CD14-positive monocyte (primary cell): ENCODE data around the gene EXOC6. TPM values are rescaled to one million over a fixed set of nuclear protein-coding genes. Genes with fewer than 3 reads are reported as not detected.

Experiments
- DNase-seq, 3 donors: peaks; one replicate each; pipeline ENCODE4 v3.0.0-alpha.2; 2011 to 2022
- H2AFZ ChIP-seq: 2 replicates; pipeline ENCODE4 v1.6.0; 2012; ENCODE audit warnings: mild to moderate bottlenecking, low read depth, low read length, inconsistent platforms; ENCODE audit not compliant: insufficient read depth, poor library complexity, severe bottlenecking
- H3K27ac ChIP-seq, 2 donors: 1 replicate in 1 of 2; 2 replicates in 1 of 2; pipeline ENCODE4 v1.5.1; 2012 to 2013; ENCODE audit warnings: low read length in 2 of 2, control low read depth in 1 of 2, inconsistent platforms in 1 of 2, low read depth in 1 of 2, mild to moderate bottlenecking in 1 of 2
- H3K27me3 ChIP-seq, 2 donors: one replicate each; pipeline versions ENCODE4 v1.6.0 to v1.6.1; 2011 to 2013; ENCODE audit warnings: low read length in 2 of 2; ENCODE audit not compliant: control insufficient read depth in 2 of 2, insufficient read depth in 2 of 2
- H3K36me3 ChIP-seq, 2 donors: replicated peaks in 1 of 2; 1 replicate in 1 of 2; 2 replicates in 1 of 2; pipeline versions ENCODE4 v1.5.1 to v1.6.1; 2012 to 2013; ENCODE audit warnings: low read length in 2 of 2, control low read depth in 1 of 2, inconsistent platforms in 1 of 2, mild to moderate bottlenecking in 1 of 2; ENCODE audit not compliant: insufficient read depth in 2 of 2, control insufficient read depth in 1 of 2
- H3K4me1 ChIP-seq, 2 donors: 1 replicate in 1 of 2; 2 replicates in 1 of 2; pipeline versions ENCODE4 v1.5.1 to v1.6.1; 2012 to 2013; ENCODE audit warnings: low read length in 2 of 2, control low read depth in 1 of 2, inconsistent platforms in 1 of 2, mild to moderate bottlenecking in 1 of 2, moderate library complexity in 1 of 2; ENCODE audit not compliant: insufficient read depth in 2 of 2, control insufficient read depth in 1 of 2
- H3K4me2 ChIP-seq: replicated peaks from 2 replicates; pipeline ENCODE3; 2012; ENCODE audit warnings: low read length, moderate library complexity, mild to moderate bottlenecking; ENCODE audit not compliant: poor library complexity, severe bottlenecking; ENCODE audit errors: extremely low read depth
- H3K4me3 ChIP-seq, 3 experiments: fragments of 200-600 bp in 1 of 3; sonication (generic) in 1 of 3; replicated peaks in 1 of 3; 1 replicate in 2 of 3; 2 replicates in 1 of 3; pipeline ENCODE4 v1.5.1; 2011 to 2013; ENCODE audit warnings: low read length in 3 of 3, mild to moderate bottlenecking in 3 of 3, control low read depth in 2 of 3, low read depth in 2 of 3, inconsistent platforms in 1 of 3, moderate library complexity in 1 of 3
- H3K79me2 ChIP-seq: 2 replicates; pipeline ENCODE4 v1.6.0; 2012; ENCODE audit warnings: mild to moderate bottlenecking, control low read depth, inconsistent platforms, low read length, moderate library complexity; ENCODE audit not compliant: insufficient read depth
- H3K9ac ChIP-seq: 2 replicates; pipeline ENCODE4 v1.6.0; 2017; ENCODE audit warnings: low read length, mild to moderate bottlenecking; ENCODE audit not compliant: insufficient read depth, poor library complexity, severe bottlenecking
- H3K9me3 ChIP-seq, 2 donors: replicated peaks in 1 of 2; 1 replicate in 1 of 2; 2 replicates in 1 of 2; pipeline versions ENCODE4 v1.5.1 to v1.6.1; 2012 to 2013; ENCODE audit warnings: low read length in 2 of 2, control low read depth in 1 of 2; ENCODE audit not compliant: control insufficient read depth in 1 of 2, insufficient read depth in 1 of 2
- H4K20me1 ChIP-seq: 2 replicates; pipeline ENCODE4 v1.6.0; 2012; ENCODE audit warnings: mild to moderate bottlenecking, low read length, control low read depth, moderate library complexity; ENCODE audit not compliant: insufficient read depth
- H3K27ac Mint-ChIP-seq, 7 donors: one replicate each; pipeline ENCODE4 v1.8.0; 2020; ENCODE audit warnings: mild to moderate bottlenecking in 7 of 7, mixed read lengths in 7 of 7, moderate library complexity in 6 of 7, inconsistent platforms in 2 of 7
- H3K27me3 Mint-ChIP-seq, 3 donors: one replicate each; pipeline ENCODE4 v1.8.0; 2021 to 2022; ENCODE audit warnings: low read depth in 3 of 3, mild to moderate bottlenecking in 3 of 3, mixed read lengths in 3 of 3, moderate library complexity in 3 of 3, inconsistent platforms in 1 of 3
- H3K36me3 Mint-ChIP-seq, 2 donors: one replicate each; pipeline ENCODE4 v1.8.0; 2020; ENCODE audit warnings: mixed read lengths in 2 of 2, inconsistent platforms in 1 of 2, mild to moderate bottlenecking in 1 of 2
- H3K4me1 Mint-ChIP-seq: one replicate; pipeline ENCODE4 v1.8.0; 2020; ENCODE audit warnings: mild to moderate bottlenecking, mixed read lengths
- H3K4me3 Mint-ChIP-seq, 2 donors: one replicate each; pipeline ENCODE4 v1.8.0; 2020; ENCODE audit warnings: mild to moderate bottlenecking in 2 of 2, mixed read lengths in 2 of 2, moderate library complexity in 1 of 2
- H3K9me3 Mint-ChIP-seq, 7 donors: one replicate each; pipeline ENCODE4 v1.8.0; 2020 to 2022; ENCODE audit warnings: mixed read lengths in 7 of 7, mild to moderate bottlenecking in 6 of 7, moderate library complexity in 6 of 7, inconsistent platforms in 2 of 7
- CTCF ChIP-seq: fragments of 200-600 bp; IDR thresholded peaks from one replicate; pipeline ENCODE4 v1.8.0; 2022; ENCODE audit warnings: antibody characterized with exemption, mild to moderate bottlenecking
- WGBS: methylation state at CpG from one replicate; pipeline ENCODE4 v1.1.5; 2013; ENCODE audit warnings: missing lambda C conversion rate; ENCODE audit not compliant: insufficient coverage; 5-methylcytosine and 5-hydroxymethylcytosine counted together
- intact Hi-C, 2 donors: fragments of 100-400 bp; cut with micrococcal nuclease; formaldehyde crosslinking; loops; one replicate each; pipeline versions ENCODE4 v1.15.0 to v1.15.1; 2023
- polyA plus RNA-seq, 3 donors: library from polyadenylated mRNA; depleted of rRNA in 1 of 3; unstranded in 2 of 3; stranded (reverse) in 1 of 3; fragments of 300-500 nt in 2 of 3; fragments of >200 nt in 1 of 3; fragmentation: Illumina TruSeq in 2 of 3; gene quantifications; 1 replicate in 2 of 3; 2 replicates in 1 of 3; pipeline ENCODE4 v1.2.3, GENCODE V29; 2012 to 2021

The EXOC6 gene
- polyA plus RNA-seq, 3 donors: 7.5 to 9.6 (median 8.3) TPM

- no peak overlapping the region for H3K4me3 ChIP-seq
- no peaks in the 10 kb centered on the region for H3K4me1 ChIP-seq
- no peaks in the 10 kb centered on the region for H3K27me3 ChIP-seq
- H3K27me3 Mint-ChIP-seq: no peaks in the 10 kb centered on the region
- no peak overlapping the region for H3K4me2 ChIP-seq
- no peak for TF ChIP-seq CTCF
- no peak overlapping the region for H3K27ac ChIP-seq
- no peak overlapping the region for H2AFZ ChIP-seq
- H3K4me3 Mint-ChIP-seq: no peak overlapping the region
- H3K36me3 ChIP-seq: peaks cover 13 to 40% of the 10 kb centered on the region in 2 donors
- DNase-seq: no peak
- intact Hi-C loops: no loop called here
- no peaks in the 10 kb centered on the region for H3K9me3 ChIP-seq
- no peaks in the 10 kb centered on the region for H3K4me1 Mint-ChIP-seq
- no peak overlapping the region for H3K9ac ChIP-seq
- H4K20me1 ChIP-seq: peaks cover 19% of the 10 kb centered on the region
- peaks cover 27 to 33% of the 10 kb centered on the region in 2 donors for H3K36me3 Mint-ChIP-seq
- peaks cover 28% of the 10 kb centered on the region for H3K79me2 ChIP-seq
- H3K27ac Mint-ChIP-seq: no peak overlapping the region
- H3K9me3 Mint-ChIP-seq: no peaks in the 10 kb centered on the region
Observed at GRCh38 chr10:92894081-92894655, 45.8 kb downstream of the EXOC6 start.

- intact Hi-C loops: no loop called here
- H3K27me3 Mint-ChIP-seq: no peaks in the 10 kb centered on the region
- no peaks in the 10 kb centered on the region for H3K9me3 ChIP-seq
- no peaks in the 10 kb centered on the region for H3K9me3 Mint-ChIP-seq
- H3K4me2 ChIP-seq: no peak overlapping the region
- no peaks in the 10 kb centered on the region for H4K20me1 ChIP-seq
- H3K9ac ChIP-seq: no peak overlapping the region
- no peak overlapping the region for H3K4me3 ChIP-seq
- no peaks in the 10 kb centered on the region for H3K4me1 ChIP-seq
- WGBS: 91% methylated on average over 4 of the region's 5 CpGs
- H3K27ac Mint-ChIP-seq: no peak overlapping the region
- no peak overlapping the region for H3K4me3 Mint-ChIP-seq
- no peaks in the 10 kb centered on the region for H3K4me1 Mint-ChIP-seq
- H2AFZ ChIP-seq: no peak overlapping the region
- DNase-seq: no peak
- peaks cover 19 to 53% of the 10 kb centered on the region in 2 donors for H3K36me3 ChIP-seq
- H3K27ac ChIP-seq: no peak overlapping the region
- TF ChIP-seq CTCF: no peak
- H3K79me2 ChIP-seq: no peaks in the 10 kb centered on the region
- no peaks in the 10 kb centered on the region for H3K27me3 ChIP-seq
- H3K36me3 Mint-ChIP-seq: peaks cover 47 to 49% of the 10 kb centered on the region in 2 donors
Observed at GRCh38 chr10:92897916-92898315, 49.6 kb downstream of the EXOC6 start.
